EH (cell line): ENCODE results near the gene IFRD1.
"Not testable (repeated sequence)": the region's sequence is repeated elsewhere in the genome, so short reads cannot be mapped to it uniquely, and the experiment has no call there.

Source experiments
- DNase-seq: peaks from one replicate; pipeline ENCODE4 v3.0.0-alpha.2; 2015; ENCODE audit warnings: low read depth

IFRD1 gene

DNA sequence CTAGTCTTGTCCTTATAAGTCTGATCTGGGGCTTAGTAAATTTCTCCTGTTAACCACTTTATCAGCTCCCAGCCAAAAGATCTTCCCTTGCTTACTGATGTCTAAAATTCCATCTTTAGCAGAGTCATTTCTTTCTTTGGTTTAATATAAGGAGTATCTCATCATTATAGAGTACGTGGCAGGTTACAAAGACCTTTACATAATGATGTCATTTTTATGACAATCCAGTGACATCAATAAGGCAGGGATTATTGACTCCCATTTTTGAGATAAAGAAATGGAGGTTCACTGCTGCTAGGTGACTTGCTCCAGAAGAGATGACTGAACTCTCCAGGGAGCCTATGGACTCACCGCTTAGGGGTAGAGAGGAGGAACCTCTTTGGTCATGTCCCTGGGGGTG, 8.1 kb upstream of the IFRD1 start:
- DNase-seq = no peak

DNA sequence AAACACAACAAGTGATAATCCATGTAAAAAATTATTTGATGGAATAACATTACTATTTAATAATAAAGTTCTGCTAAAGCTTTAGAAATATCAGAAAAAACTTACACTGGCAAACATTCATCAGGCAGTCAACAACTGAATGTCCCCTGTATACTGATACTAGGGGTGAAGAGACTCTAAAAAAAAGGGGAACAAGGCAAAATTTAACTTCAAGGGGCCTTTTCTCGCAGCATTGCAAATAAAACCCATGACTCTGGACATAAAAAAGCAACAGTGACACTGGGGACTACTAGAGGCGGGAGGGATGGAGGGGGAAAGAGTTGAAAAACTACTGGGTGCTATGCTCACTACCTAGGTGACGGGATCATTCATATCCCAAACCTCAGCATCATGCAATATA, 5.8 kb upstream of the IFRD1 start:
- DNase-seq = no peak

- no peak for DNase-seq
Measured at GRCh38 chr7:112446431-112446830, 3.8 kb upstream of the IFRD1 start.

DNA sequence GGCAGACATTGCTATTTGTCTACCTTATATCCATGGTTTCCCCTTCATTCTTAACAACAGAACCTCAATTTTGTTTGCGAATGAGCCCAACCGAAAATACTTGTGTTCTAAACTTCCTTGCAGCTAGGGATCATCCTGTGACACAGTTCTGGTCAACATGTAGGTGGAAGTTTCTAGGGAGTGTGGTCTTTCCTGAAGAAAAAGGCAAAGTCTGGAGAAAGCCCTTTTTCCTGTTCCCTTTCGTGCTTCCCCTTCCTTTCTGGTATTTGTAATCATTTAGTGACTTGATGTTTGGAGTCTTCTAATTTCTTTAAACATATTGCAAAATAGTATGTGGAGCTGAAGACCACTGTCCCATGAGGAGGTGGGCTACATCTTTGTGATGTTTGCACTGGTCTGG, 2.9 kb upstream of the IFRD1 start:
- no peak for DNase-seq

DNA sequence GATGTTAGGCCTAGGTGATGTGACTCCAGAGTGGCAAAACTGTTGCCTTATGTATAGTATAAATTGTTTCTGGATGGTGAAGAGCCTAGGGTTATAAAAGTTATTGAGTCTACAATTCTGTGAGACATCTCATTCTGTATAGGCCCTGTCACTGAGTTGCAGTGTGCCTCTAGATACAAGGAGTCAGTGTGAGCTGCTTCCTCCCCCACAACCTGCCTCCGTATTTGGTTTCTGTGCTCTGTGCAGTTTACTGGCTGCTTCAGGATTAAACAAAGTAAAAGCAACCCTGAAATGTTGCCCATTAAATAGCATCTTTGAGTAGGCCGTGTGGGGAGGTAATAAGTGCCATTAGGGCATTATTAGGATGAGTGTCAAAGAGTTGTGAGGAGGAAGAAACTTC, 1.9 kb upstream of the IFRD1 start:
- DNase-seq = no peak

DNA sequence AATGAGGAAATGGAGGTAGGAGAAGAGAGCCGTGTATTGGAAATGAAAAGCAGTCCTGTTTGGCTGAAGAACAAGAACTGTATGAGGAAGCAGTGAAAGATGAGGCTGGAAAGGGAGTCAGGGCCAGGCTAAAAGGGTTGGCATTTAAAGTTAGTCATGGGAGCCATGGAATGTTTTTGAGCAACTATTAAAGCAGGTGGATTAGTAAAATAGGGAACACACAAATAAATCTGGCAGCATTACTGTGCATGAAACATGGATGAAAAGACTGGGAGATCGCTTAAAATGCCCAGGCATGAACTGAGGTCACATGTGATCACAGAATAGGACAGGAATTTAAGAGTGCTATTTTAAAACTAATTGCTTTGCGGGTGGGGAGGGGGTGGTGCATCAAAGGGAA, 1.4 kb upstream of the IFRD1 start:
- DNase-seq = peak; percentile 22

DNA sequence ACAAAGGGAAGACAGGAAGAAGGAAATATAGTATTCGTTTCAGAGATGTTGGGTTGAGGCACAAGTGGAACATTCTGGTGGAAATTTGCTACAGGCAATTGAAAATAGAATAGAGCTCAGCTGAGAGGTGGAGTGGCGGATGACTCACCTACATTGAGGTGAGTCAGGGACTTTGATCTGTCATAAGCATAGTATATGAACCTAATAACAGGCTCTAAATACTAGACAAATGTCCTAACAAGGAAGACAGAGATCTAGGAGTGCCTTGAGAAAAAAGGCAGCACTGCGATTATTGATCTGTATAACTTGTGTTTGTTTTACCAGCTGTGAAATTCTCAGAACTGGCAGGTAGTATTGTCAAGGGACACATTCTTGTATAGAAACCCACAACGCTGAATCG, 907 bp upstream of the IFRD1 start:
- DNase-seq = peak; percentile 29

DNA sequence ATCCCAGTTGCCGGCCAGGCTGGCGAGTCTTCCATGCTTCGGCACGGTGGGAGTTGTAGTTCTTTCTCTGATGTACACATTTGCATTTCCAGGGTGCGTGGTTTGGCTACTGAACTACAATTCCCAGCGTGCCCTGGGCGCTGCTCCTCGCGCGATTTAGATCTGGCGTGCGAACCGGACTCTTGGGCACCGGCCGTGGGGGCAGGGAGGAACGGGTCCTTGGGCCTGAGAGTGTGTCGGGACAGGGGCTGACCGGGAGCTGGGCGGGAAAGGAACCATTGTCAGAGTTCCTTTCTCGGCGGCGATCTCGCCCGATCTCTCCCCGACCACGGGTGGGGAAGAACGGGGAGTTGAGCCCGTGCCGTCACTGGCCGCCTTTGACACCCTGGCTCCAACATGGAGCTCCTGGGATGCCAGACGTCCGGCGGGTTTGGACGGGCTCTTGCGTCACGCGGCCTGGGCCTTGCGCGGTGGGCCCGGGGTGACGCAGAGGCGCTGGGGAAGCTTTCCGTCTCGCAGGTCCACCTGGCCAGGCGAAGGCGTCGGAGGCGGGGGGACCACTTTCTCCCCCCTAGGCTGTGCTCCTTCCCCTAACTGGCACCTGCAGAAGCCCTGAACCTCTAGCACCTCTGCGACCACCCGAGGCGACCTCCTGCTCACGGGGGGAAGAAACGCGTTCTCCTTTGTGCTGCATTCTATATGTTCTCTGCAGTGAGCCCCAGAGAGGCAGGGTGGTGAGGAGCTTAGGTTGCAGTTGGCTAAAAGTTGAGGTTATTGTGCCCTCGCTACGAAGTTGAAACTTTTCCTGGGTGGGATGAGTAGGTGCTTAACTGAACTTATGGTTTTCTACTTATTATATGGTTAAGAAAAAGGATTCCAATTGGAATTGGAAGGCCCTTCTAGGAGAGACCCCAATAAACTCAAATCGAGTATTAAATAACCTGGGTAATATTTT, 824 bp downstream of the IFRD1 start:
- peak; percentile 97 for DNase-seq

DNA sequence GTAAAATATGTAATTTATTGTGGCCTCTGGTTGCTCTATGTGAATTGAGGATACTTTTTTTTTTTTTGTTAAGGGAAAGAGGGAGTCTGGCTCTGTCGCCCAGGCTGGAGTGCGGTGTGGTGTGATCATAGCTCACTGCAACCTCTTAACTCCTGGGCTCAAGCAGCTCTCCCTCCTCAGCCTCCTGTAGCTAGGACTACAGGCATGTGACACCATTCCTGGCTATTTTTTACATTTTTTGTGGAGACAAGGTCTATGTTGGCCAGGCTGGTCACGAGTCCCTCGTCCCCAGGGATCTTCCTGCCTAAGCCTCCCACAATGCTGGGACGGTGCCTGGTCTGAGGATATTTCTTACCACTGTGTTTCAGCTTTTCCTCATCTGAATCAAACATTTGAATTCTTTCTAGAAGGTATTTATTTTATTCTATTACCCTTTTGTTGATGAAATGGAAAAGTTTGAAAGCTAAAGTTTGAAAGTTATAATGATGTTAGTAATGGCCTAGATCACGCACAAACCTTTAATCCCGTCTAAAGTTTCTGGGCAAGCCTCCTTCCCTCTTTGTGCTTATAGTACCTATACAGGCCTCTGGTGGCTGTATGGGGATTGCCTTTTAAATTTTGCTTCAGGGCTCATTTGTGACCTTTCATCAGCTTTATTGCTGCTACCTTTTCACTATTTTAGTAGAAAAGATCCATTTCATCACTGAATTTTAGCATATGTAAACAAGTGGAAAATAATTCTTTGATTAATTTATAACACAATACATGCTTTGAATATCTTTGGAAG, 2.0 kb downstream of the IFRD1 start:
- DNase-seq = peak; percentile 64

DNA sequence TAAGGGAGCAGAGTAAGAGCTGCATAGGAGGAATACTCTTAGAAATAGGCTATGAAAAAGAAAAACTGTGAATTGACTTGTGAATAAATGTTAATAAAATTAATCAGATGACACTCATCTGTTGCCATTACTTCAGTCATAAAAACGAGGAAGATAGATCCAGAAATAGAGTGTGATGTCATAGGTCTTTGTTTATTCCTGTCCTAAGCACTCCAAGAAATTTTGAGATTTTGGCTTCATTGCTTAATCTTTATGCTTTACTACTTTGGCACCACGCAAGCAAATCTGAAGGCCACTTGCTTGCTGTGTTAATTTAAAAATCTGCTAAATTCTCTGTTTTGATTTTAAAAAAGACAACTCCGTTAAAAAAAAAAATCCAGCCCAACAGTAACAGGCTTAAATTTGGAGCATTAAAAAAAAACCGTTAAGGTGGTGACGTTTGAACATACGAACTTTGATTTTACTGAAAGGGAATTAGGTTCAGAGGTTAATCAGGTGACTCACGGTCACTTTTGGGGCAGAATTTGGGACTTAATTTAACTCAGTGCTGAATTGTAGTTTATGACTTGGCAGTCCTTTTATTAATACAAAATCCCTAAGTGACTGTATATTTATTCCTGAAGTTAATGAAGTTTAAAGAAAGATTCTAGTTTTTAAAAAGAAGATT, 3.4 kb downstream of the IFRD1 start:
- DNase-seq = peak; percentile 72

- not testable (repeated sequence) for DNase-seq
Measured at GRCh38 chr7:112454191-112454590, 3.9 kb downstream of the IFRD1 start.

DNA sequence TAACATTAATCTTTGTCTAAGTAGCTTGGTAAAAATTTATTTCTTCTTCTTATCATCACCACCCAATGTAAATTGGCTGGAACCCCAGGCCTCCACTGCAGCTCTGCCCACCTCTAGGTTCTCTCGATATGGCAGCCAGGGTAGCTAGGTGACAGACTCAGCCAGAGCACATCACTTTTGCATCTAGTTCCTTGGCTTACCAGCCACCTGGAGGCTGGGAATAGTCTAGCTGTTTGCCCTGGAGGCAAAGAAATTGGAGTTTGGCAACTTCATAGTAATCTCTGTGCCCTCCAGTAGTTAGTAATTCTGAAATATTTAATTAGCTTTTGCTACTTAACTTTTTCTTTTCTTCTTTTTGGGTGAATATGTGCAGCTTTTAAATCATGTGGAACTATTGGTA, 9.4 kb downstream of the IFRD1 start:
- no peak for DNase-seq

DNA sequence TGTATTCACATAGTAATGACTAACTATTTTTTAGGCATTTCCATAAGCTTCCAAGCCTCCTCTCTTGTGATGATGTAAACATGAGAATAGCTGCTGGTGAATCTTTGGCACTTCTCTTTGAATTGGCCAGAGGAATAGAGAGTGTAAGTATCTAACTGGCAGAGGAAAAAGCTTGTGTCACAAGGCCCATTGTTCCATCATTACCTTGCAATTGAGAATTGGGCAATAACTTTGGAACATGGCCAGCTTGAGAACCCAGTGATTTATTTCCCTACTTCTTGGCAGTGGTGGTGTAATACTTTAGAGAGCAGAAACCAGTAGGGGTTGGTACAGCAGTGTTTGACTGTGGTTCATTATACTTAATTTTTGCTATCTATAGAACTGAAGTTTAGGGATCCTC, 12.0 kb downstream of the IFRD1 start:
- peak; percentile 57 for DNase-seq

DNA sequence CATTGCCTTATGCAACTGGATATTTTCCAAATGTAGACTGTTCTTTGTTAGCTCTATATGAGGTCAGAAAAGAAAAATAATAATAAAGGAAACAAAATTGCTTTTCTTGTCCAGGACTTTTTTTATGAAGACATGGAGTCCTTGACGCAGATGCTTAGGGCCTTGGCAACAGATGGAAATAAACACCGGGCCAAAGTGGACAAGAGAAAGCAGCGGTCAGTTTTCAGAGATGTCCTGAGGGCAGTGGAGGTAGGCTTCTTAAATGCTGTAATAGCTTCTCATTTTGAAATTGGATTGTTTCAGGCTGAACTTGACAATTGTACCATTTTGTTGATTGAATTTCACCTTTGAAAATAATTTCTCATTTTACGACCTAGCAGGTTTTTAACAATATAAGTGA, 17.6 kb downstream of the IFRD1 start:
- no peak for DNase-seq

DNA sequence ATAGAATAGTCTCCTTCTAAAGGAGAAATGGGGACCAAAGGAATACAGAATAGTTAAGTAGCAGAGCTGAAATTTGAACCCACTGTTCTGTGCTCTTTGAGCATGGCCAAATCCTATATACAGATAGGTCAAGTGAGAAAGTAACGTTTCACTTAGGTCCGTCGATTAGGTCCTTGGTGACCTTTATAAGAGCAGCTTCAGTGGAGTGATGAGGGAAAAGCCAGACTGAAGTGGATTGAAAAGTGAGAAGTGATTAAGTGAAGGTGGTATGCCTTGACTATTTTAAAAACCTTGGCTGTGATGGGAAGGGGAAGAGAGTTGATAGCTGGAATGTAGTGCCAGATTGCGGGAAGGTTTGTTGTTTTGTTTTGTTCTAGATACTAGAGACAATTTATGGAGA, 19.9 kb downstream of the IFRD1 start:
- DNase-seq = no peak

DNA sequence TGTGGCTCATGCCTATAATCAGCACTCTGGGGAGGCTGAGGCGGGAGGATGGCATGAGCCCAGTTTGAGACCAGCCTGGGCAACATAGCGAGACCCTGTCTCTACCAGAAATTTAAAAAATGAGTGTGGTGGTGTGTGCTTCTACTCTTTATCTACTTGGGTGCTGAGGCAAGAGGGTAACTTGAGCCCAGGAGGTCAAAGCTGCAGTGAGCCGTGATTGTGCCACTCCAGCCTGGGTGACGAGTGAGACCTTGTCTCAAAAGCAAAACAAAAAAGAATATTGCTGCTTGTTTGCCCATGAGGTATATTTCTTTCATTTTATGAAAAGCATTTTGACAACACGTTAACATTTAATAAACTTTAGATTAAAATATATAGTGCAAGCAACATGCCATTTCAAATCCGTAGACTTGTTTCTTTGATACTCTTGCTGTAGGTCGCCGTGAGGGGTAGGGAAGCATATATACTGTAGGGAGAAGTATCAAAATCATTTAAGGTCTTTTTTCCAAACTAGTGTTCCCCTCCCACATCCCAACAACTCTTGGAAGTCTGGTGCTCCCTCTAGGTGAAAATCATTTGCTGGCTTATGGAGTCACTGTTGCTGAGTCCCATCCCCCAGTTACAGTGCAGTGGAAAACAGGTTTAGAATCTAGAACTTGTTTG, 26.3 kb downstream of the IFRD1 start:
- DNase-seq = no peak

- DNase-seq = no peak
Measured at GRCh38 chr7:112481121-112481736, 31.0 kb downstream of the IFRD1 start.

GRCh38 chr7:112481833-112482670, 31.8 kb downstream of the IFRD1 start:
- peak; percentile 98 for DNase-seq

GRCh38 chr7:112484671-112485167, 34.5 kb downstream of the IFRD1 start:
- DNase-seq = peak; percentile 98

GRCh38 chr7:112485766-112486165, 35.5 kb downstream of the IFRD1 start:
- no peak for DNase-seq
